ENCODE measurements around the gene PDCL2.

- TF ChIP-seq CTCF (IDR thresholded peaks at IDR 0.05 in 4 of 5, conservative IDR thresholded peaks at IDR 0.05 in 1 of 5) (no peak), POLR2A (IDR thresholded peaks at IDR 0.05) (no peak)
These were observed 45.6 kb downstream of the PDCL2 start for GRCh38 chr4:55546506-55546755.

Data from gastrocnemius medialis (tissue), 4 donors.